Measurements from ENCODE around the gene SMIM30. TPM values are rescaled to one million over a fixed set of nuclear protein-coding genes. Genes with fewer than 3 reads are reported as not detected.
"Not testable (repeated sequence)": the region's sequence is repeated elsewhere in the genome, so short reads cannot be mapped to it uniquely, and the experiment has no call there.

Gene SMIM30
- total RNA-seq, result 43.3 and 51.9 TPM in 2 replicates

GRCh38 chr7:113118074-113118959 is at the start of gene SMIM30:
Gene SMIM30, minus strand, starts transcription at chr7:113118554. Its CDS starts 976 bp downstream, at chr7:113117578.
- peak within 1 kb of the TSS; percentile 72 for H3K4me3 ChIP-seq (ENCODE audit: low read depth, low read length)
- no peak for TF ChIP-seq CTCF (conservative IDR thresholded peaks at IDR 0.05; ENCODE audit: low read depth, low read length)
- no peak for DNase-seq (ENCODE audit: low read depth)

- DNase-seq (ENCODE audit: low read depth); H3K4me3 ChIP-seq (ENCODE audit: low read depth, low read length): not testable (repeated sequence)
Observed at GRCh38 chr7:113166176-113166575, 47.8 kb upstream of the SMIM30 start.

GRCh38 chr7:113161050-113161449 is 42.7 kb upstream of the SMIM30 start:
- no peak for DNase-seq (ENCODE audit: low read depth)
- no peak overlapping the region for H3K4me3 ChIP-seq (ENCODE audit: low read depth, low read length)
- TF ChIP-seq CTCF (conservative IDR thresholded peaks at IDR 0.05; ENCODE audit: low read depth, low read length), result no peak

- peak; percentile 93 for TF ChIP-seq CTCF (conservative IDR thresholded peaks at IDR 0.05; ENCODE audit: low read depth, low read length)
- DNase-seq (ENCODE audit: low read depth), result no peak
- H3K4me3 ChIP-seq (ENCODE audit: low read depth, low read length), result no peak overlapping the region
Observed at GRCh38 chr7:113159746-113160339, 41.5 kb upstream of the SMIM30 start.

- DNase-seq (ENCODE audit: low read depth), result no peak
- no peak for TF ChIP-seq CTCF (conservative IDR thresholded peaks at IDR 0.05; ENCODE audit: low read depth, low read length)
- no peak overlapping the region for H3K4me3 ChIP-seq (ENCODE audit: low read depth, low read length)
Observed at GRCh38 chr7:113158756-113159155, 40.4 kb upstream of the SMIM30 start.

- TF ChIP-seq CTCF (conservative IDR thresholded peaks at IDR 0.05; ENCODE audit: low read depth, low read length), result no peak
- no peak for DNase-seq (ENCODE audit: low read depth)
- H3K4me3 ChIP-seq (ENCODE audit: low read depth, low read length), result no peak overlapping the region
Observed at GRCh38 chr7:113154117-113154516, 35.8 kb upstream of the SMIM30 start.

- H3K4me3 ChIP-seq (ENCODE audit: low read depth, low read length), result no peak overlapping the region
- no peak for DNase-seq (ENCODE audit: low read depth)
- TF ChIP-seq CTCF (conservative IDR thresholded peaks at IDR 0.05; ENCODE audit: low read depth, low read length), result no peak
Observed at GRCh38 chr7:113144817-113145216, 26.5 kb upstream of the SMIM30 start.
